ENCODE results near the gene NTSR1.

The NTSR1 gene

DNA sequence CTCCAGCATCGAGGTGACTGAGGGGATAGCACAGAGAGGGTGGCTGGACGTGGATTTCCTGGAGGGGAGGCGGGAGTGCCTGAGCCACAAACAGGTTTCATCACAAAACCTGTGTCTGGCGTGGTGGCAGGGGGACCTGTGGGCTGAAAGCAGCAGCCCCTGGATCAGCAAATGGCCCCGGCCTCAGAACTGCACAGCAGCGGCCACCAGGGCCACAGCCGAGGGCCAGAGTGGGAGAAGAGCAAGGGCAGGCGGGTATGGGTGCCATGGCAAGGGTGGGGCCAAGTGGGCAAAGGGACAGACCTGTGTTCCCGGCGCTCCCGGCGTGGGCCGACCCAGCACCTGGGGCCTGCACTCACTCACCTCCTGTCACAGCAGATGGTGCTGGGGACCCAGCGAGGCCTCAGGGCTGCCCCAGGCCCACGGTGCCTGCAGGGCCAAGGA lies 19.0 kb downstream of the NTSR1 start:
- no peak for DNase-seq

DNA sequence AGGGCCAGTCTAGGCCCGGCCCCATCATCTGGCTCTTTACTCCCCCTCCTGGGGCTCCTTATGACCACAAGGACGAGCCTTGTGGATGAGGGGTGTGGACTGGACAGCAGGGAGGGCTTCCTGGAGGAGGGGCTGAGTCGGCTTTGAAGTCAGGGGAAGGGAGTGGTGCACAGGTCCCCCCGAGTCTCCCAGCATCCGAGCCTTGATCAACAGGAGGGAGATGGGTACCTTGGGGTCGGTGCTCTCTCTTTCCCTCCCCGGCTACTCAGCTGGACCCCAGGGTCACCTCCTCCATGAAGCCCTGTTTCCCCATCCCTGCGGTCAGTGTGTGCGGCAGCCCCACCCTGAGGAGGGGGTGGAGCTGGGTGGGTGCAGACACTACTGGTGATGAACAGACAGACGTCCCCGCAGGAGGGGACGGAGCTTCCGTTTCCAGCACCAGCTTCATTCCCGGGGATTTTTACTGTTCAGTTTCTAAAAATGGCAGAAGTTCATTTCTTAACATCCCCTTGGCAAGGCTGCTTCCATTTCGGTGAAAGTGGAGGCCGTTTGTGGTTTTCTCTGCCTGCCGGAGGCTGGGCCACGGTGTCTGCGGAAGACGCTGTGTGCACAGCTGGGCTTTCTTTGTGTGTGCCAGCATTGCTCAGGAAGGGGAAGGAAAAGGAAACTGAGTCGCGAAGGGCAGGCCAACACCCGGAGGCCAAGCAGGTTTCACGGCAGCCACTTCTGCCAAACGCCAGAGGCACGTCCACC lies 19.6 kb downstream of the NTSR1 start:
- no peak for DNase-seq

DNA sequence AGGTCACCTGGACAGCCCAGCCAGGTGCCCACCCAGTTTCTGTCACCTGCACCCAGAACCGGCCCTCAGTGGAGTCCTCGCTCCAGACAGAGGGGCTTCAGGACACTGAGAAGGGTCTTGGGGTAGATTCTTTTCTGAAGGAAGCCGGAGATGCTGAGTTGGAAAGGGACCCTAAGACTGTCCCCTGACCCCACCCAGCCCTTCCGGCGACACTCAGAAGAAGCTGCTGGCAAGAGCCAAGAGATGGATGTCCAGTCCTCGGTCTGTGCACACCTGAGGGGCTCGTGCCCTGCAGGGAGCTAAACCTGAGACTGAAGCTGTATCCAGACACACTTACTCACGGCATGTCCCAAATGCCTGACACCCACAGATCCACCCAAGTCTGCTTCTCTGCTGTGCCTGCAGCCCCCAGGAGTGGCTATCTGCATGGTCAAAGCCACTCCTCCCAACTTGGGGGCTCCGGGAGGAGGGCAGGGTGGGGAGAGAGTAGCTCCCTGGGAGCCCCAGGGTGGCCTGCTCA lies 20.2 kb downstream of the NTSR1 start:
- no peak for DNase-seq

DNA sequence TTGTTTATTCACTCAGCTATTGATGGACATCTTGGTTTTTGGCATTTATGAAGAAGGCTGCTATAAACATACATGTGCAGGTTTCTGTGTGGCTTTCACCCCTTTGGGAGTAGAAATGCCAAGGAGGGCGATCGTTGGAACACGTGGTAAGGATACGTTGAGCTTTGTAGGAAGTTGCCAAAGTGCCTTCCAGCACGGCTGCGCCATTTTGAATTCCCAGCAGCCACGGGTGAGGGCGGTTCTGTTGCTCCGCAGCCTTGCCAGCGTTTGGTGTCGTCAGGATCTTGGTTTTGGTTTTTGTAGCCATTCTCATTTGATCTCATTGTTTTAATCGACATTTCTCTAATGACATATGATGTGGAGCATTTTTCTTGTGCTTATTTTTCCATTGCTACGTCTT lies 21.8 kb downstream of the NTSR1 start:
- no peak for DNase-seq

DNA sequence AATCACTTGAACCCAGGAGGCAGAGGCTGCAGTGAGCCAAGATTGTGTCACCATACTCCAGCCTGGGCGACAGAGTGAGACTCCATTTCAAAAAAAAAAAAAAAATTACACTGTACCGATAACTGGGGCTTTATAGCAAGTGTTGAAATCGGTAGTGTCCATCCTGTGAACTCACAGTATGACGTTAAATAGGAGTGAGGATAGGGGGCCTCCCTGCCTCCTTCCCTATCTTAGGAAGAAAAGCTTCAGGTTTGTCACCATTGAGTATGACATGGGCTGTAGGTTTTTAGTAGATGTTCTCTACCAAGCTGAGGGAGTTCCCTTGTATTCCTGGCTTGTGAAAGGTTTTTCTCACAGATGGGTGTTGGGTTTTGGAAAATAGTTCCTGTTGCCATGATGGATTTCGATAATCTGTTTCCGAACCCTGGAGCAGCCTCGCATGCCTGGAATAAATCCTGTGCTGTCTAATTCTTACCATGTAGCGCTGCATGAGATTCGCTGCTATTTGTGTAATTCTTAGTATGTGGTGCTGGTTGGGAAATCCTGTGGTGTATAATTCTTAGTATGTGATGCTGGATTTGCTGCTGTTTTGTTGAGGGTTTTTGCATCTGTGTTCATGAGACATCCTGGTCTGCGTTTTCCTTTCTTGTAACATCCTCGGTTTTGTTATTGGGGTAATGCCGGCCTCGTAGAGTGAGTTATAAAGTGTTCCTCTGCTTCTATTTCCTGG lies 23.6 kb downstream of the NTSR1 start:
- DNase-seq = no peak

DNA sequence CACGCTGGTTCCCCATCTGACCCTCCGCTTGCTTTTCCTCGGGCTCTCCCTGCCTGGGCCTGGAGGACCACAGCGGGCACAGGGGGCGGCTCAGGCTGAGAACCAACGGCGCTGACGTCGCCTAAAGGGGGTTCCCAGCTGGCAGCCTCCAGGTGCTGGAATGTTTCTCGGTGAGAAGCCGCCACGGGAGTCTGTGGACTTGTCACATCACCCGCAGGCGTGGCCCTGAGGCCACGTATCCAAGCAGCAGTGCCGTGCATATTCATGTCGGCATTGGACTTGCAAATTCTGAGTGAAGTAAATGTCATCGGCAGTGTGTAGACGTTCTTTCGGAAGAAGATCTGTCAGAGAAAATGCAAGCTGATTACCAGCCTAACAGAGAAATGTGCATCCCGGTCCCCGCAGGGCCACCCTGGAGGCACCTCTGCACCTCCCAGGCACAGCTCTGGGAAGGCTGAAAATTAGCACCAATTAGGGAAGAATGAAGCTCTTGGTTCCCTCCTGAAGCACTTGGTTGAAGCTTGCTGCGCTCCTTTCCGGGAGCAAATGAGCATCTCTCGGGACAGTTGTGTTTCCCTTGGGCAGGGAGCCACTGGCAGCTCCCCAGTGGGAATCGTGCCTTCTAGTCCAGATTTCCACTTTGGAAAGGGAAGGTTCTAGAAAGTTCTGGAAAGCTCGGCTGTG lies 24.3 kb downstream of the NTSR1 start:
- no peak for DNase-seq

DNA sequence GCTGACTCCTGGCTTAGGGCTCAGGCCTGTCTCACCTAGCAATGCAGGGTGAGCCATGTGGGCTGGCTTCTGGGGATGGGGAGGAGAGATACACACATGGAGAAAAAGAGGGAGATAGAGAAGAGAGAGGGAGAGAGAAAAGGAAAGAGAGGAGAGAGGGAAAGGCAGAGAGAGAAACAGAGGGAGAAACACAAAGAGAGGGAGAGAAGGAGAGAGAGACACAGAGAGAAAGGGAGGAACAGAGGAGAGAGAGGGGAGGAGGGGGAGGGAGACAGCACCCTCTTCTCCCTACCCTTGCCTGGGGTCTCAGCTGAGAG lies 24.8 kb downstream of the NTSR1 start:
- DNase-seq = no peak

DNA sequence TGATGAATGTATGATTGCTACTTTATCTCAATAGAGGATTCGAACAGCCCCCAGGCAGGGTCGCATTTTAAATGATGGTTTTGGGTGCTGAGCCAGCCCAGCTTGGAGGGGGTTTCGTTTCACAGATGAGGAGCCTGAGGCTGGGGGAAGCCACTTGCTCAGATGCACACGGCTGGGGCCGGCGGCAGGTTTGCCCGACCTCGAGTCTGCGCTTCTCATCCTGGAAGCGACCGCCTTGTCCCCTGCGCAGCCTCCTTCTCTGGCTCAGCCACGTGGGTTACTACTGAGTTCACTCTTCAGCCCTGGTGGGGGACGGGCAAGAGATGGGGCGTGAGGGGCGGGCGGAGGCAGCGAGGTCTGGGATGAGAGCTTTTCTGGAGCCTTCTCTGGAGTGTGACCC lies 25.3 kb downstream of the NTSR1 start:
- DNase-seq = no peak

DNA sequence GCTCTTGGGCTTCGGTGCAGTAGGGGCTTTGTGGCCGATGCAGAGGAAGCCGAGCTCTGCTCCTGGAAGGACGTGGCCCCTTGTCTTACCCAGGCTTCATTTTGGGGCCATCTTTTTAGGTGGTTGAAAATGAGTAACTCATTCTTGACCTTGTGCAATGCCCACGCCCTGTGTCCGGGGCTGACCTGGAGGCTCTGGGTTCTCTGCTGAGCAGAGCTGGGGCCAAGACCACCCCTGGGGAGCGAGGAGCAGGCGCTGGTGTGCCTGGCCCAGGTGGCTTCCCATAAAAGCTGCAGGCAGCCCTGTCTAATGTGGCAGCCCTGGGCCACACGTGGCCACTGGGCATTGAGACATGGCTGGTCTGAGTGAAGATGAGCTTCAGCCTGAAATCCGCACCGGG lies 25.7 kb downstream of the NTSR1 start:
- DNase-seq = no peak

DNA sequence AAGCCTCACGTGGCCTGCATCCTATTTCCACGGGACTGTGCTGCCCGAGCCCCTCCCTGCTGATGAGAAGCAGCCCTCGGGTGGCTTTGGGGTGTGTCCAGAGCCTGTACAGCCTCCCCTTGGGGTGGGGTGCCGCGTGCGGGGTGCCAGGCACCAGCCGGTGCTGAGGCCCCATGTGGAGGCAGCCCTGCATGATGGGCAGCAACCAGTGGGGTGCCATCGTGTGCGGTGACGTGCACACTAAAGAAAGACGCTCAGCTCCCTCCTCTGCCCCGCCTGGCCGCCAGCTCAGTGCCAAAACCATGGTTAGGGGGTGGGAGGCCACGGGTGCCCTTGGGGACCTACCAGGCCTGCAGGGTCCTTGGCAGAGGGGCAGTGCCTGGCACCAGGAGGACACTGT lies 26.2 kb downstream of the NTSR1 start:
- DNase-seq = no peak

DNA sequence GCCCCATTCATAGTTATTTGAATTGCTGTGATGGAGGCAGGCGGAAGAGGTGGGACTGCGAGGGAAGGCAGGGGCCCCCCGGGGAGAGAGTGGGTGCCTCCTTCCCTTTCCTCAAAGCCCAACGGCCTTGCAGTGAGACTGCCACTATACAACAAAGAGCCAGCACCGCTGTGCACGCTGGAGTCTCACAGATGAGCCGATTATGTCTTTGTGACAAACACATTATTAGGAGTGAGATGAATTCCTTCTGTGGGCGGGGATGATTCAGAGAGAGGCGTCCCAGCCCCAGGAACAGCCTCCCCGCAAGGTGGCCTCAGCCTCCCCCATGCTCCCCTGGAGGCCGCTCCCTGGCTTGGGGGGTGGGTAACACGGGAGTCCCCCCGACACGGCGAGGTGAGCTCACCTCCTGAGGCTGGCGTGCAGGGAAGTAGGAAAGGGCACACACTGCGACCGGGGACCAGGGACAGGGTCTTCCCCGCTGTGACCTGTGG lies 26.7 kb downstream of the NTSR1 start:
- DNase-seq = no peak

DNA sequence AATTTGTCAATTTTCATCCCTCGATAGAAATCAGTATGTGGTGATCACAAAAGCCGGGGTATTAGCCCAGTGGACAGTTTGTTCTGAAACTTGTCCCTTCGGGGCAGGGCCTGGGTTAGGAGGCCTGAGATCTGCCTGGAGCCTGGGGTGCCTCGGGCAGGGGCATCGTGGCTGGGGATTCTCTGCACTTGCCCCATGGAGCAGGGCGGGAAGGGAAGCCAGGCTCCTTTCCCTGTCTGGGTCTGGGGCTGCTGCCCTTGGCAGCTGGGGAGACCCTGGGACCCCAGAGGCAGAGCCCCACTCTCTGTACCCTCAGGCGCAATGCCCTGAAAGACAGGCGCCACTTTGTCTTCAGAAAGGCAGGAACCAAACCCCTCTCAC lies 27.4 kb downstream of the NTSR1 start:
- DNase-seq = no peak

DNA sequence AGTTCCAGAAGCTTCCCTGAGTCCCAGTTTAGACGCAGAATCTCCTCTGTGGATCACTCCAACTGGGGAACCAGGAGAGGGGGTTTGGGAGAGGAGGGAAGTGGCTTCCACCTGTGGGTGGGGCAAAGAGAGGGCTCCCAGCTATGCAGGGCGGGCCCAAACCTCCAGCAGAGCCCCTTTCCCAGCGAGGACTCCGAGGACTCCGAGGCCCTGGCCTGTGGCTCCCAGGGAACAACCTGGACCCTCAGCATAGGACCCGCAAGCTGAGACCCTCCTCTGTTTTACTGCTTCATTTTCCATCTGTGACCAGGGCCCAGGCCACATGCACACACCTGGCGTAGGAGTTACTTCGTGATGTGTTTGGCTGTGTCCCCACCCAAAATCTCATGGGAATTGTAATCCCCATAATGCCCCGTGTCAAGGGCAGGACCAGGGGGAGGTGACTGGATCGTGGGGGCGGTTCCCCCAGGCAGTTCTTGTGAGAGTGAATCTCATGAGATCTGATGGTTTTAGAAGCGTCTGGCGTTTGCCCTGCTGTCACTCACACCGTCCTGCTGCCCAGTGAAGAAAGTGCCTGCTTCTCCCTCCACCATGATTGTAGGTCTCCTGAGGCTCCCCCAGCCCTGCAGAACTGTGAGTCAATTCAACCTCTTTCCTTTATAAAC lies 27.9 kb downstream of the NTSR1 start:
- no peak for DNase-seq

DNA sequence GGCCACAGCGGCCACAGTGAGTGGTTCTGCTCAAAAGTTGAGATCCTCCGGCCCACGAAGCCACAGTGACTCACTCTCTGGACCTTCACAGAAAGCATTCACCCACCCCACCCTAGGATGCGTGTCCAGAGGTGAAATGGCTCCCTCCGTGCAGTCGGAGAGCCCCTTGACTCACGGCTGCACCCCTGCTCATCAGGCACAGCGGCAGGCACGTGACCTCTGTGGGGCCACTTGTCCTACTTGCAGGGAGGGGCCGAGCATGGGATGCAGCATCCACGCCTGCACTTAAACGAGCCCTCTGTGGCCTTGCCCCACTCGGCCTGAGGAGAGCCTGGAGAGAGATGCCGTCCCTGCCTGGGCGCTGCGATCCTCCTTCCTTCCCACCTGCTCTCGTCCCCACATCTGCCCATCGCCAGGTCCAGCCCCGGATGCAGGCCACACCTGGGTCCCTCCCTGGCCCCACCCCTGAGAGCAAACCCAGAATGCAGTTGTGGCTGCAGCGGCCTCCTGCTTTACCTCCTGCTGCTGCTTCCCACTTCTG lies 28.7 kb downstream of the NTSR1 start:
- no peak for DNase-seq

DNA sequence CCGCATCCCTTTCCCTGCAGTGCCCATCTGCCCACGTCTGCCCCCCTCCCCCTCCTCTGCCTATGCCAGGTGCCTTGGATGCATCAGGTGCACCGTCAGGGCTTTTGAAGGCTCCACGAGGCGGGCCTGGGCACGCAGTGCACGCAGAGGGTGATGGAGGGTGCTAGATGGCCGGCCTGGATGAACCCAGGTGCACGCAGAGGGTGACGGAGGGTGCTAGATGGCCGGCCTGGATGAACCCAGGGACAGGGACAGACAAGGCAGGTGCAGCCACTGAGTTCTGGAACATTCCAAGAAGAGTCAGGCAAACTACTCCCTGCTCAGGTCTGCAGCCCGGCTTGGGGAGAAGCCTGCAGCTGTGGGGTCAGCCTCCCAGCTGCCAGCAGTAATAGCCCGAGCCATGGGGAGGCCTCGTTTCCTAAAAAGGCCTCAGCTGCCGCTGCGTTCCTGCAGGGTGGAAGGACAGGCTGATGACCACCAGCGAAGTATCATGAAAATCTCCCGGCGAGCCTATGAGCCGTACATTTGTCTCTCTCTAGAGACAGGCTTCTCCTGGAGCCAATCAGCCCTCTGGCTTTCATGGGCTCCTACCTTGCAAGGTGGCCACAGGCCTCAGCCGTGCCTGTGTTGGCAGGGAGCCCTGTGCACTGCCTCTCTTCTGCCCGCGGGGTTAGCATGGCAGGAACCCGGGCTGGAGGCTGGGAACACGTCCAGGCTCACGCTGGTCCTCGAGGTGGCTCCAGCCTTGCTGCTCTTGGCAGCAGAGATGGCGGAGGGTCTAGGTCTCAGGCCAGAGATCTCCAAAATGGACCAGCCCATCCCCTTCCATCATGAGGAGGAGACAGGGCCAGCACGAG lies 29.6 kb downstream of the NTSR1 start:
- DNase-seq = no peak

DNA sequence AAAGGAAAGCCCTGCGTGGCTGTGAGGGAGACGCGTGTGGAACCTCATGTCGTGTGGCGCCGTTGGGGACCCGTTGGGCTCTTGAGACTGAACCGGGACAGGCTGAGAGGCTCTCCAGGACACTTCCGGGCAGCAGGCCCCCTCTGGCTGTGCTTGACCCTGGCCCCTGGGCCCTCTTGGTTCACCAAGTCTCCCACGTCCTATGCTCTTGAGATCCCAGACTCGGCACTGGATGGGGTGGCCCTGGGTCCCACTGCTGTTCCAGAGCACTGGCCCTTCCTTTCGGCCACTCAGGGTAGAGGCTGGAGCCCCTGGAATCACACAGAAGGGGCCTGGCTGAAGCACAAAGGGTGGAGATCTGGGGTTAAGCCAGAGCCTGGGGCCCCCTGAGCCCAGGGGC lies 30.4 kb downstream of the NTSR1 start:
- DNase-seq = no peak

DNA sequence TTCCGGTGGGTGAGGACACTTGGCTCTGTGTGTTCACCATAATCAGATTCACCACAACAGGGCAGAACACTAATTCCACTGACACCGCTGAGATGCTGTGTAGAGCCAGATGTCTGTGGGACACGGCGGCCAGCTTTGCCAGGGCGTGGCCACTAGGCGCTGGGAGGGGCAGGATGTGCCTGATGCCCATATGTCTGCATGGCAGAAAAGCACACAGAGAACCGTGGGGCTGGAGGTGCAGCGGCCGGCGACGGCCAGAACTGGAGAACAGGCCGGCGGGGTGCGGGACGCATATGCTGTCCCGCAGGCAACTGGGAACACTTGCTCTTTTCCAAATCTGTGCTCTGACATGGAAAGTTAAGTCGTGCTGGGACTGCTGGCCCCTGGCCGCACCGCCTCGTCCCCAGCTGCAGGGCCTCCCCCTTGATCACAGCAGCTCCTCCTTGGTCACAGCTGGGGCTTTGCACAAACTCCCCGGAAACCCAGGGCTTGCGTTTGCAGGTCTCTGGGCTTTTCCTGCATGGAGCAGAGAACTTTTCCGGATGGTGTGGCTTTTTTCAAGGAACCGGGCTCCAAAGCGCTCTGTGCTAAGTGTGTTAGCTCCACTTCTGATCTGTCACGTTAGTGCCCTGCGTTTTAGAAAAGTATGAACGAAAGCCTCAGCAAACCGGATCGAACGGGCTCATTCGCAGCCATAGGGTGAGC lies 31.1 kb downstream of the NTSR1 start:
- no peak for DNase-seq

DNA sequence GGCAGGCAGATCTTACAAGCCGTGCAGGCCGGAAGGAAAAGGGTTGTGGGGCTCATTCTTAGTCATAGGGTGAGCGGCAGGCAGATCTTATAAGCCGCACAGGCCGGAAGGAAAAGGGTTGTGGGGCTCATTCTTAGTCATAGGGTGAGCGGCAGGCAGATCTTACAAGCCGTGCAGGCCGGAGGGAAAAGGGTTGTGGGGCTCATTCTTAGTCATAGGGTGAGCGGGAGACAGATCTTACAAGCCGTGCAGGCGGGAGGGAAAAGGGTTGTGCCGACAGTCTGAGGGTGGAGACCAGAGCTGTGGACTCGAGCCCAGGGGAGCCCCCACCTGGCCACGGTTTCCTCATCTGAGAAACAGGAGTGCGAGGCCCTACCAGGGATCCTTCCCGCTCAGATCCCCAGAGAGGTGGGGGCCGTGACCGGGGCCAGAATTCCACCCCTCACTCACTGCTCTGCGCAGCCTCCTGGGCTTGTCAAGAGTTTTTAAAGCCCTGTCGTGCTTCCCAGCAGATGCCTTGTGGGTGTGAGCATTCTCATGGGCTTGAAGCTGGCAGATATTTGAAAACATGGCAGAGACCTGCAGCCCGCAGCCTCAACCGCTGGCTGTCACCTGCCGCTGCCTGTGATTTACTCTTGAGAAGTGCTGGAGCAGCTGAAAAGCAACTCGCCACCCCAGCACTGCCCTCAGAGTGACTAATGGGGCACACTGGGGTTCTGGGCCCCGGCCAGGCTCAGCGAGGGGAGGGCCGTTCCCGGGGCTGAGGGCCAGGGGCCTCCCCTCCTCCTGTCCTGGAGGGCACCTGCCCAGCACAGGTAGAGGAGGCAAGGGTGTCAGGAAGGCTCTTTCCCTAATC lies 31.9 kb downstream of the NTSR1 start:
- no peak for DNase-seq

DNA sequence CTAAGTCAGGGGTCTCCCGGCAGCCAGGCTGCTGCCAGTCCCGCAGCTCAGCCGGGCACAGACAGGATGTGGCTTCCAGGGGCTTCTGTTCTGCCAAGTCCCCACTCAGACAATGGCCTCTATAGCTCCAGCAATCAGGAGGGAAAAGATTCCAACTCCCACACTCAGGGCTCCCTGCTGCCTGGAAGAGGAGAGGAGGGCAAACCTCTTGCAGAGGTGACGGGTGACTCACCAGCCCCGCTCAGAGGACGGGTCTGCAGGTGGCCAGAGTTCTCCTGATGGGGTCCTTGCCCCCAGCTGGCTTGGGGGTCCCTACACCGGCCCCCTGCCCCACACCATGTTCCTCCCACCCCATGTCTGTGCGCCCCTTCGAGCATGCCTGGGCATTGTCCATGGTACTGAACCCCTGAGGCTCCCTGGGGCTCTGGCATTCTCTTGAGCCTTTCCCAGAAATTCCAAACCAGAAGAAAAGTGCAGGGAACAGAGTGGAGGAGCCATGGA lies 32.6 kb downstream of the NTSR1 start:
- DNase-seq = no peak

Data from NCI-H748 treated with DMSO at 0.1 percent for 48 hours (cell line).